ENCODE measurements around the gene MERTK.

The MERTK gene

DNA sequence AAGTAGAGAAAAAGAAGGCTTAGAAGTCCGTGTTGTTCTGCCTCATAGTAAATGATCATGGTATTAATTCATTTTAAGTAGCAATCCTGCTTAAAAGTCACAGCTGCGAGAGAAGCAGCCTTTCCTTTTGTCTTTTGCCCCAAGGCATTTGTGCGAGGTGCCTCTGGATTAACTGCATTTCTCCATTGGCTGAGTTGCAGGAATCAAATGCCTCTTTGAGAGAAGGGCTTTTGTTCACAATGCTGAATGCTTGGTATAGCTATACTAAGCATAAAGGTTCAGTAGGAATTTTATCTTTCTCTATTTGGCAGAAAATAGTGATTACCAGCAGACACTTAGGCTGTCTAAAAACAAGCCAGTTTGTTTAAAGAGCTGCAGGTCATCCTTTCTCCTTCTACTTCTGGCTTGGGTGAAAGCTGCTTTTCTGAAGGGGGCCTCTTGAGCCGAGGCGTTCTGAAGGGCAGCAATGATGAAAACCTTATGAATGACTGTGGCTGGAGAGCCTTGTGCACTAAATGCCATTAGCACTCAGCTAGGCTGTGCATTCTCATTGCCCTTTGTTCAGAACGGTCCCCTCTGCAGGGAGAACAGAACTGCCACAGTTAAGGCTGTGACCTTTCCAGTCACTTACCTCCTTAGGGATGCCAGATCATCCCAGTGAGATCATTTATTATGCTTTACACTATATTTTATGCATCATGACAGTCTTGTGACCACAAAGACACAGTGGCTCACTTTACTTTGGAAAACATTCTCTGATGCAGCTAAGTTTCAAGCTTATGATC is 87.9 kb downstream of the MERTK start:
- DNase-seq (ENCODE audit: low read depth): no peak

GRCh38 chr2:111990375-111990774 is 92.0 kb downstream of the MERTK start:
- no peak for TF ChIP-seq CTCF (IDR thresholded peaks at IDR 0.05; ENCODE audit: control insufficient read depth, extremely low read depth, insufficient read depth)
- H3K4me3 ChIP-seq (ENCODE audit: low read depth, low read length): no peak overlapping the region
- DNase-seq (ENCODE audit: low read depth): no peak

More for the DNA sequence above, 87.9 kb downstream of the MERTK start:
- no peak overlapping the region for H3K4me3 ChIP-seq (ENCODE audit: low read depth, low read length)
- TF ChIP-seq CTCF (IDR thresholded peaks at IDR 0.05; ENCODE audit: control insufficient read depth, extremely low read depth, insufficient read depth): no peak

GRCh38 chr2:111990856-111991255 is 92.4 kb downstream of the MERTK start:
- no peak overlapping the region for H3K4me3 ChIP-seq (ENCODE audit: low read depth, low read length)
- no peak for DNase-seq (ENCODE audit: low read depth)
- no peak for TF ChIP-seq CTCF (IDR thresholded peaks at IDR 0.05; ENCODE audit: control insufficient read depth, extremely low read depth, insufficient read depth)

GRCh38 chr2:111994042-111994441 is 95.6 kb downstream of the MERTK start:
- TF ChIP-seq CTCF (IDR thresholded peaks at IDR 0.05; ENCODE audit: control insufficient read depth, extremely low read depth, insufficient read depth): no peak
- no peak overlapping the region for H3K4me3 ChIP-seq (ENCODE audit: low read depth, low read length)
- DNase-seq (ENCODE audit: low read depth): no peak

- H3K4me3 ChIP-seq (ENCODE audit: low read depth, low read length): no peak overlapping the region
- TF ChIP-seq CTCF (IDR thresholded peaks at IDR 0.05; ENCODE audit: control insufficient read depth, extremely low read depth, insufficient read depth): no peak
- DNase-seq (ENCODE audit: low read depth): no peak
Measured at GRCh38 chr2:111995148-111995547, 96.7 kb downstream of the MERTK start.

- no peak for TF ChIP-seq CTCF (IDR thresholded peaks at IDR 0.05; ENCODE audit: control insufficient read depth, extremely low read depth, insufficient read depth)
- no peak for DNase-seq (ENCODE audit: low read depth)
- no peak overlapping the region for H3K4me3 ChIP-seq (ENCODE audit: low read depth, low read length)
Measured at GRCh38 chr2:111999809-112000208, 101.4 kb downstream of the MERTK start.
